Nephron (organoid): ENCODE results near the gene PMVK.

Source experiments
- H3K27ac Mint-ChIP-seq, 3 experiments: 2 replicates each; pipeline ENCODE4 v1.8.0; 2020; ENCODE audit warnings: mixed read lengths in 3 of 3, mild to moderate bottlenecking in 2 of 3, moderate library complexity in 1 of 3
- H3K27me3 Mint-ChIP-seq: 2 replicates; pipeline ENCODE4 v1.8.0; 2021; ENCODE audit warnings: low read depth, mild to moderate bottlenecking, moderate library complexity, mixed read lengths
- H3K36me3 Mint-ChIP-seq: 2 replicates; pipeline ENCODE4 v1.8.0; 2020; ENCODE audit warnings: low read depth, mixed read lengths
- H3K4me1 Mint-ChIP-seq: 2 replicates; pipeline ENCODE4 v1.8.0; 2020; ENCODE audit warnings: mixed read lengths
- H3K4me3 Mint-ChIP-seq, 3 experiments: 2 replicates each; pipeline ENCODE4 v1.8.0; 2020; ENCODE audit warnings: mild to moderate bottlenecking in 3 of 3, mixed read lengths in 3 of 3, moderate library complexity in 2 of 3
- H3K9me3 Mint-ChIP-seq: 2 replicates; pipeline ENCODE4 v1.8.0; 2020; ENCODE audit warnings: mixed read lengths
- CTCF ChIP-seq, 3 experiments: fragments of 200-600 bp; sonication (generic); IDR thresholded peaks; one replicate each; pipeline ENCODE4 v1.5.0; 2021; ENCODE audit warnings: antibody characterized with exemption in 3 of 3; ENCODE audit not compliant: unreplicated experiment in 3 of 3

Gene PMVK

GRCh38 chr1:154891452-154891851, 45.1 kb downstream of the PMVK start:
- H3K9me3 Mint-ChIP-seq = peaks cover 3% of the 10 kb centered on the region
- no peaks in the 10 kb centered on the region for H3K27me3 Mint-ChIP-seq
- TF ChIP-seq CTCF (IDR thresholded peaks at IDR 0.05; ENCODE audit: unreplicated experiment in 3 of 3) = no peak
- H3K27ac Mint-ChIP-seq = peak overlapping the region in 1 of 3 experiments; percentile 2
- no peak overlapping the region for H3K4me3 Mint-ChIP-seq
- H3K36me3 Mint-ChIP-seq = no peaks in the 10 kb centered on the region
- H3K4me1 Mint-ChIP-seq = no peaks in the 10 kb centered on the region

- H3K9me3 Mint-ChIP-seq = peaks cover 3% of the 10 kb centered on the region
- no peak overlapping the region for H3K27ac Mint-ChIP-seq
- H3K4me1 Mint-ChIP-seq = peaks cover 11% of the 10 kb centered on the region
- H3K4me3 Mint-ChIP-seq = no peak overlapping the region
- TF ChIP-seq CTCF (IDR thresholded peaks at IDR 0.05; ENCODE audit: unreplicated experiment in 3 of 3) = no peak
- H3K27me3 Mint-ChIP-seq = no peaks in the 10 kb centered on the region
- no peaks in the 10 kb centered on the region for H3K36me3 Mint-ChIP-seq
Measured at GRCh38 chr1:154888757-154889156, 47.8 kb downstream of the PMVK start.

GRCh38 chr1:154886281-154887015, 50.1 kb downstream of the PMVK start:
- H3K36me3 Mint-ChIP-seq = no peaks in the 10 kb centered on the region
- H3K27me3 Mint-ChIP-seq = peaks cover 5% of the 10 kb centered on the region
- peak overlapping the region in 2 of 3 experiments; percentile 29 to 51 for H3K27ac Mint-ChIP-seq
- no peak for TF ChIP-seq CTCF (IDR thresholded peaks at IDR 0.05; ENCODE audit: unreplicated experiment in 3 of 3)
- peaks cover 11% of the 10 kb centered on the region for H3K4me1 Mint-ChIP-seq
- H3K4me3 Mint-ChIP-seq = no peak overlapping the region
- H3K9me3 Mint-ChIP-seq = no peaks in the 10 kb centered on the region

GRCh38 chr1:154884869-154885701, 51.4 kb downstream of the PMVK start:
- H3K27ac Mint-ChIP-seq = peak overlapping the region; percentile 10 to 70 (median 55)
- no peaks in the 10 kb centered on the region for H3K9me3 Mint-ChIP-seq
- H3K4me3 Mint-ChIP-seq = no peak overlapping the region
- H3K27me3 Mint-ChIP-seq = peaks cover 9% of the 10 kb centered on the region
- H3K4me1 Mint-ChIP-seq = peaks cover 11% of the 10 kb centered on the region
- H3K36me3 Mint-ChIP-seq = no peaks in the 10 kb centered on the region
- no peak for TF ChIP-seq CTCF (IDR thresholded peaks at IDR 0.05; ENCODE audit: unreplicated experiment in 3 of 3)

- Mint-ChIP-seq H3K36me3 (no peaks in the 10 kb centered on the region), H3K27me3 (peaks cover 17% of the 10 kb centered on the region), H3K4me1 (peaks cover 11% of the 10 kb centered on the region), H3K9me3 (no peaks in the 10 kb centered on the region), H3K4me3 (no peak overlapping the region), H3K27ac (peak overlapping the region in 2 of 3 experiments; percentile 3 to 10)
- no peak for TF ChIP-seq CTCF (IDR thresholded peaks at IDR 0.05; ENCODE audit: unreplicated experiment in 3 of 3)
Measured at GRCh38 chr1:154883919-154884868, 52.3 kb downstream of the PMVK start.
